PC-9 (cell line): ENCODE results near the gene GFPT2. TPM values are rescaled to one million over a fixed set of nuclear protein-coding genes. Genes with fewer than 3 reads are reported as not detected.

ENCODE experiments used
- BruUV-seq: library from RNA; stranded (reverse); fragments of 400-500 nt; replicated peaks from 2 replicates; lab custom pipeline; 2021; lab: Mats Ljungman, UMichigan
- CTCF ChIA-PET: fragments of 300-600 bp; sonication (Branson Sonifier 250); formaldehyde crosslinking; loops from one replicate; lab custom pipeline; 2022; ENCODE audit warnings: antibody characterized with exemption; lab: Charles Lee
- POLR2A ChIA-PET: fragments of 300-600 bp; sonication (Branson Sonifier 250); formaldehyde crosslinking; loops from one replicate; lab custom pipeline; 2022; ENCODE audit warnings: antibody characterized with exemption; ENCODE audit not compliant: unreplicated experiment; lab: Charles Lee
- DNase-seq, 2 experiments: peaks; one replicate each; pipeline versions ENCODE4 v3.0.0 to v3.0.0-alpha.2; 2015 to 2022; ENCODE audit warnings: mixed read lengths in 1 of 2
- H2AFZ ChIP-seq: fragments of 200-600 bp; sonication (generic); 2 replicates; pipeline ENCODE4 v1.8.1; 2017; ENCODE audit warnings: antibody characterized with exemption
- H3F3A ChIP-seq: fragments of 200-600 bp; sonication (generic); 2 replicates; pipeline ENCODE4 v1.8.1; 2017; ENCODE audit warnings: antibody characterized with exemption, mild to moderate bottlenecking, low read depth; ENCODE audit not compliant: insufficient read depth
- H3K27ac ChIP-seq: fragments of 200-600 bp; sonication (generic); 2 replicates; pipeline ENCODE4 v1.6.1; 2016; ENCODE audit warnings: mixed run types
- H3K27me3 ChIP-seq: fragments of 200-600 bp; sonication (generic); 2 replicates; pipeline ENCODE4 v1.6.1; 2016; ENCODE audit warnings: low read depth, mixed run types; ENCODE audit not compliant: insufficient read depth
- H3K36me3 ChIP-seq: fragments of 200-600 bp; sonication (generic); 2 replicates; pipeline ENCODE4 v1.6.1; 2016; ENCODE audit warnings: low read depth, mixed run types
- H3K4me1 ChIP-seq: fragments of 200-600 bp; sonication (generic); replicated peaks from 2 replicates; pipeline ENCODE4 v1.6.1; 2016; ENCODE audit warnings: mixed run types; ENCODE audit not compliant: insufficient read depth
- H3K4me2 ChIP-seq: fragments of 200-600 bp; sonication (generic); 2 replicates; pipeline ENCODE4 v1.6.1; 2017; ENCODE audit warnings: mixed run types
- H3K4me3 ChIP-seq: fragments of 200-600 bp; sonication (generic); 2 replicates; pipeline ENCODE4 v1.6.1; 2016; ENCODE audit warnings: mixed run types
- H3K79me2 ChIP-seq: fragments of 200-600 bp; sonication (generic); 2 replicates; pipeline ENCODE4 v1.6.1; 2017; ENCODE audit warnings: low read depth, mixed run types
- H3K9me2 ChIP-seq: fragments of 200-600 bp; sonication (generic); 2 replicates; pipeline ENCODE4 v1.8.1; 2017; ENCODE audit warnings: mild to moderate bottlenecking; ENCODE audit not compliant: insufficient read depth
- H3K9me3 ChIP-seq: fragments of 200-600 bp; sonication (generic); 2 replicates; pipeline ENCODE4 v1.8.1; 2016; ENCODE audit warnings: low read depth; ENCODE audit not compliant: insufficient read depth
- H4K20me1 ChIP-seq: fragments of 200-600 bp; sonication (generic); 2 replicates; pipeline ENCODE4 v1.8.1; 2017; ENCODE audit not compliant: insufficient read depth
- CTCF ChIP-seq: fragments of 200-600 bp; sonication (generic); conservative IDR thresholded peaks from 2 replicates; pipeline ENCODE4 v1.6.1; 2017; ENCODE audit warnings: mixed run types, antibody characterized with exemption, mild to moderate bottlenecking, moderate library complexity
- EZH2 ChIP-seq: fragments of 200-600 bp; sonication (generic); IDR thresholded peaks from 2 replicates; pipeline ENCODE4 v1.8.0; 2017; ENCODE audit warnings: antibody characterized with exemption, low read depth
- intact Hi-C: fragments of 100-400 bp; cut with micrococcal nuclease; formaldehyde crosslinking; loops from one replicate; pipeline ENCODE4 v1.10.0; 2022; ENCODE audit not compliant: unreplicated experiment
- total RNA-seq: library from RNA; stranded (reverse); gene quantifications from 2 replicates; pipeline ENCODE4 v1.2.3, GENCODE V29; 2021

The GFPT2 gene
- total RNA-seq, 1 experiment from 2014 or later: 22.5 TPM

GRCh38 chr5:180304431-180305375, 48.4 kb downstream of the GFPT2 start:
- no peak overlapping the region for H3K27ac ChIP-seq
- no peak for TF ChIP-seq CTCF
- TF ChIP-seq EZH2: no peak
- H3K9me3 ChIP-seq: no peaks in the 10 kb centered on the region
- no peaks in the 10 kb centered on the region for H3K79me2 ChIP-seq
- no peaks in the 10 kb centered on the region for H3K36me3 ChIP-seq
- H2AFZ ChIP-seq: no peak overlapping the region
- H3K4me2 ChIP-seq: no peak overlapping the region
- no peaks in the 10 kb centered on the region for H3K27me3 ChIP-seq
- 0 out of 2 replicates have a peak, but pooled peaks cover 3% of the 10 kb centered on the region for H4K20me1 ChIP-seq
- ChIA-PET CTCF (no interaction called here), POLR2A (interaction anchor here (0.6 kb wide), 1 partner anchor 67 kb away, joined by 4 read pairs; no protein-coding TSS in a partner anchor)
- no peak overlapping the region for H3K4me3 ChIP-seq
- H3K4me1 ChIP-seq: no peaks in the 10 kb centered on the region
- no TSS peak for BruUV-seq
- intact Hi-C loops: no loop called here
- no peak for DNase-seq
- H3F3A ChIP-seq: no peaks in the 10 kb centered on the region
- H3K9me2 ChIP-seq: no peaks in the 10 kb centered on the region

- no TSS peak for BruUV-seq
- Histone ChIP-seq H3K9me3 (no peaks in the 10 kb centered on the region), H3K27ac (no peak overlapping the region), H3K4me3 (no peak overlapping the region), H3K4me2 (no peak overlapping the region), H3F3A (no peaks in the 10 kb centered on the region), H3K79me2 (no peaks in the 10 kb centered on the region), H3K27me3 (no peaks in the 10 kb centered on the region), H2AFZ (no peak overlapping the region), H4K20me1 (0 out of 2 replicates have a peak, but pooled peaks cover 3% of the 10 kb centered on the region), H3K36me3 (no peaks in the 10 kb centered on the region), H3K9me2 (no peaks in the 10 kb centered on the region), H3K4me1 (no peaks in the 10 kb centered on the region)
- intact Hi-C loops: no loop called here
- POLR2A ChIA-PET: interaction anchor here (0.6 kb wide), 1 partner anchor 68 kb away, joined by 4 read pairs; no protein-coding TSS in a partner anchor
- no peak for DNase-seq
- CTCF ChIA-PET: no interaction called here
- TF ChIP-seq EZH2: no peak
- no peak for TF ChIP-seq CTCF
Measured at GRCh38 chr5:180304016-180304292, 49.2 kb downstream of the GFPT2 start.

- no TSS peak for BruUV-seq
- Histone ChIP-seq H2AFZ (no peak overlapping the region), H3F3A (no peaks in the 10 kb centered on the region), H3K36me3 (no peaks in the 10 kb centered on the region), H3K27me3 (no peaks in the 10 kb centered on the region), H3K4me1 (no peaks in the 10 kb centered on the region), H3K79me2 (no peaks in the 10 kb centered on the region), H3K9me3 (no peaks in the 10 kb centered on the region), H3K27ac (no peak overlapping the region), H3K9me2 (no peaks in the 10 kb centered on the region), H3K4me3 (no peak overlapping the region), H4K20me1 (0 out of 2 replicates have a peak, but pooled peaks cover 3% of the 10 kb centered on the region), H3K4me2 (no peak overlapping the region)
- TF ChIP-seq EZH2: no peak
- intact Hi-C loops: no loop called here
- DNase-seq: no peak
- POLR2A ChIA-PET: no interaction called here
- CTCF ChIA-PET: no interaction called here
Measured at GRCh38 chr5:180303226-180304015, 49.7 kb downstream of the GFPT2 start.
